Esophagus squamous epithelium (tissue), 5 donors: ENCODE data around the gene AS3MT. TPM values are rescaled to one million over a fixed set of nuclear protein-coding genes. Genes with fewer than 3 reads are reported as not detected.

Source experiments
- DNase-seq: peaks from one replicate; lab custom pipeline; 2025; lab: John Stamatoyannopoulos, UW
- H3K27ac ChIP-seq, 4 donors: fragments of 200-600 bp; sonication (generic); one replicate each; pipeline ENCODE4 v1.5.1; 2016 to 2019; ENCODE audit warnings: mild to moderate bottlenecking in 1 of 4
- H3K27me3 ChIP-seq, 4 donors: fragments of 200-600 bp; sonication (generic); 1 replicate in 3 of 4; 2 replicates in 1 of 4; pipeline versions ENCODE4 v1.5.1 to v1.6.0; 2017 to 2021; ENCODE audit warnings: antibody characterized with exemption in 1 of 4
- H3K36me3 ChIP-seq, 3 donors: fragments of 200-600 bp; sonication (generic); one replicate each; pipeline ENCODE4 v1.5.1; 2016 to 2019
- H3K4me1 ChIP-seq, 3 donors: fragments of 200-600 bp; sonication (generic); one replicate each; pipeline ENCODE4 v1.5.1; 2017 to 2019
- H3K4me3 ChIP-seq, 4 donors: fragments of 200-600 bp; sonication (generic); 1 replicate in 3 of 4; 2 replicates in 1 of 4; pipeline ENCODE4 v1.5.1; 2016 to 2019; ENCODE audit warnings: mild to moderate bottlenecking in 2 of 4, moderate library complexity in 1 of 4
- H3K9me3 ChIP-seq, 3 donors: fragments of 200-600 bp; sonication (generic); one replicate each; pipeline ENCODE4 v1.5.1; 2016 to 2019
- CTCF ChIP-seq, 6 experiments: fragments of 450-650 bp in 4 of 6; fragments of 200-600 bp in 2 of 6; sonication (generic) in 2 of 6; IDR thresholded peaks; one replicate each; pipeline ENCODE4 v1.5.1; 2016 to 2019; ENCODE audit warnings: antibody characterized with exemption in 6 of 6, mild to moderate bottlenecking in 4 of 6, moderate library complexity in 4 of 6
- POLR2A ChIP-seq, 4 donors: fragments of 450-650 bp; IDR thresholded peaks; one replicate each; pipeline ENCODE4 v1.6.1; 2017; ENCODE audit warnings: antibody characterized with exemption in 4 of 4, mild to moderate bottlenecking in 4 of 4, moderate library complexity in 3 of 4
- WGBS, 2 donors: methylation state at CpG; one replicate each; pipeline ENCODE4 v1.1.5; 2018; 5-methylcytosine and 5-hydroxymethylcytosine counted together
- intact Hi-C: fragments of 100-400 bp; cut with DNase I; formaldehyde crosslinking; loops from one replicate; pipeline ENCODE4 v1.15.0; 2022
- total RNA-seq, 4 donors: library from RNA; depleted of rRNA; stranded (reverse); fragments of >200 nt; gene quantifications; one replicate each; pipeline ENCODE4 v1.1.0, GENCODE V29; 2016
- donor health status: DM: yes; HTN: yes; CAD: no.

Gene AS3MT
- total RNA-seq, 4 donors from 2014 or later, result 0.44 to 4.4 (median 2.9) TPM

GRCh38 chr10:102917314-102917961, 48.2 kb downstream of the AS3MT start:
- H3K4me3 ChIP-seq, result peak overlapping the region; percentile 76 to 99 (median 83)
- 0% methylated on average over 1 to 6 of the region's 45 CpGs for WGBS, 2 donors
- no peaks in the 10 kb centered on the region for H3K36me3 ChIP-seq
- H3K9me3 ChIP-seq, result no peaks in the 10 kb centered on the region
- TF ChIP-seq POLR2A (IDR thresholded peaks at IDR 0.05) (no peak), CTCF (IDR thresholded peaks at IDR 0.05) (peak; percentile 93 to 99 (median 98))
- peaks cover 18 to 52% (median 20%) of the 10 kb centered on the region in 3 donors for H3K4me1 ChIP-seq
- H3K27me3 ChIP-seq, result peaks cover 0 to 6% (median 0%) of the 10 kb centered on the region in 4 donors
- intact Hi-C loops, result loop anchor here (5.0 to 10.0 kb wide), 2 partner anchors 150 to 327 kb away; partner anchors contain the start of gene RPEL1
- DNase-seq, result peak; percentile 48
- H3K27ac ChIP-seq, result peak overlapping the region; percentile 70 to 95 (median 90)

- Histone ChIP-seq H3K4me3 (peak within 1 kb of the TSS; percentile 76 to 99 (median 83)), H3K36me3 (no peaks in the 10 kb centered on the region), H3K4me1 (peaks cover 18 to 60% (median 20%) of the 10 kb centered on the region in 3 donors), H3K9me3 (no peaks in the 10 kb centered on the region), H3K27me3 (peaks cover 0 to 6% (median 0%) of the 10 kb centered on the region in 4 donors), H3K27ac (peak within 1 kb of the TSS; percentile 70 to 95 (median 90))
- WGBS, 2 donors, result 0% methylated on average over 4 to 21 of the region's 80 CpGs
- peak in 2 of 4 donors; percentile 13 to 57 for TF ChIP-seq POLR2A (IDR thresholded peaks at IDR 0.05)
- TF ChIP-seq CTCF (IDR thresholded peaks at IDR 0.05), result peak in 2 of 6 experiments; percentile 14 to 52
- intact Hi-C loops, result loop anchor here (5.0 to 10.0 kb wide), 2 partner anchors 149 to 327 kb away; partner anchors contain the start of gene RPEL1
- DNase-seq, result peak; percentile 100
Observed at GRCh38 chr10:102917962-102918816, 48.9 kb downstream of the AS3MT start, which contains the start of gene CNNM2. TSS of gene CNNM2 (plus strand) at chr10:102918294. CDS start at chr10:102918481, 187 bp downstream.

- peak overlapping the region; percentile 76 to 99 (median 83) for H3K4me3 ChIP-seq
- no peaks in the 10 kb centered on the region for H3K36me3 ChIP-seq
- H3K4me1 ChIP-seq, result peaks cover 18 to 66% (median 20%) of the 10 kb centered on the region in 3 donors
- peak overlapping the region; percentile 68 to 95 (median 90) for H3K27ac ChIP-seq
- 1% methylated on average over 14 of the region's 49 CpGs; no CpG with 5 or more reads in 1 of the 2 donors for WGBS, 2 donors
- no peak for DNase-seq
- intact Hi-C loops, result loop anchor here (5.0 to 10.0 kb wide), 2 partner anchors 148 to 326 kb away; partner anchors contain the start of gene RPEL1
- peaks cover 0 to 6% (median 0%) of the 10 kb centered on the region in 4 donors for H3K27me3 ChIP-seq
- H3K9me3 ChIP-seq, result no peaks in the 10 kb centered on the region
- TF ChIP-seq POLR2A (IDR thresholded peaks at IDR 0.05), result no peak
Observed at GRCh38 chr10:102918817-102919245, 49.6 kb downstream of the AS3MT start.

DNA sequence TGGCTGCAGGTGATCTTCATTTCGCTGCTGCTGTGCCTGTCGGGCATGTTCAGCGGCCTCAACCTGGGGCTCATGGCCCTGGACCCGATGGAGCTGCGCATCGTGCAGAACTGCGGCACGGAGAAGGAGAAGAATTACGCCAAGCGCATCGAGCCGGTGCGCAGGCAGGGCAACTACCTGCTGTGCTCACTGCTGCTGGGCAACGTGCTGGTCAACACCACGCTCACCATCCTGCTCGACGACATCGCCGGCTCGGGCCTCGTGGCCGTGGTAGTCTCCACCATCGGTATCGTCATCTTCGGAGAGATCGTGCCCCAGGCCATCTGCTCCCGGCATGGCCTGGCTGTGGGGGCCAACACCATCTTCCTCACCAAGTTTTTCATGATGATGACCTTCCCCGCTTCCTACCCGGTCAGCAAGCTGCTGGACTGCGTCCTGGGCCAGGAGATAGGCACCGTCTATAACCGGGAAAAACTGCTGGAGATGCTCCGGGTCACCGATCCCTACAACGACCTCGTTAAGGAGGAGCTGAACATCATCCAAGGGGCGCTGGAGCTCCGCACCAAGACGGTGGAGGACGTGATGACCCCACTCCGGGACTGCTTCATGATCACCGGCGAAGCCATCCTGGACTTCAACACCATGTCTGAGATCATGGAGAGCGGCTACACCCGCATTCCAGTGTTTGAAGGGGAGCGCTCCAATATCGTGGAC, 50.1 kb downstream of the AS3MT start:
- TF ChIP-seq CTCF (IDR thresholded peaks at IDR 0.05), result no peak
- no peak for TF ChIP-seq POLR2A (IDR thresholded peaks at IDR 0.05)
- H3K27ac ChIP-seq, result peak overlapping the region in 2 of 4 donors; percentile 86 to 95
- H3K36me3 ChIP-seq, result no peaks in the 10 kb centered on the region
- peaks cover 18 to 71% (median 20%) of the 10 kb centered on the region in 3 donors for H3K4me1 ChIP-seq
- WGBS, 2 donors, result 26 to 40% methylated on average over 15 to 31 of the region's 47 CpGs
- peaks cover 0 to 6% (median 0%) of the 10 kb centered on the region in 4 donors for H3K27me3 ChIP-seq
- H3K9me3 ChIP-seq, result no peaks in the 10 kb centered on the region
- peak overlapping the region; percentile 76 to 99 (median 83) for H3K4me3 ChIP-seq
- no peak for DNase-seq
- intact Hi-C loops, result loop anchor here (5.0 to 10.0 kb wide), 2 partner anchors 148 to 325 kb away; partner anchors contain the start of gene RPEL1
